ENCODE measurements around the gene ADGRV1.
"Not testable (repeated sequence)": the region's sequence is repeated elsewhere in the genome, so short reads cannot be mapped to it uniquely, and the experiment has no call there.

Gene ADGRV1

GRCh38 chr5:91011029-91011428, 452.4 kb downstream of the ADGRV1 start:
- TF ChIP-seq, protein P1, sequence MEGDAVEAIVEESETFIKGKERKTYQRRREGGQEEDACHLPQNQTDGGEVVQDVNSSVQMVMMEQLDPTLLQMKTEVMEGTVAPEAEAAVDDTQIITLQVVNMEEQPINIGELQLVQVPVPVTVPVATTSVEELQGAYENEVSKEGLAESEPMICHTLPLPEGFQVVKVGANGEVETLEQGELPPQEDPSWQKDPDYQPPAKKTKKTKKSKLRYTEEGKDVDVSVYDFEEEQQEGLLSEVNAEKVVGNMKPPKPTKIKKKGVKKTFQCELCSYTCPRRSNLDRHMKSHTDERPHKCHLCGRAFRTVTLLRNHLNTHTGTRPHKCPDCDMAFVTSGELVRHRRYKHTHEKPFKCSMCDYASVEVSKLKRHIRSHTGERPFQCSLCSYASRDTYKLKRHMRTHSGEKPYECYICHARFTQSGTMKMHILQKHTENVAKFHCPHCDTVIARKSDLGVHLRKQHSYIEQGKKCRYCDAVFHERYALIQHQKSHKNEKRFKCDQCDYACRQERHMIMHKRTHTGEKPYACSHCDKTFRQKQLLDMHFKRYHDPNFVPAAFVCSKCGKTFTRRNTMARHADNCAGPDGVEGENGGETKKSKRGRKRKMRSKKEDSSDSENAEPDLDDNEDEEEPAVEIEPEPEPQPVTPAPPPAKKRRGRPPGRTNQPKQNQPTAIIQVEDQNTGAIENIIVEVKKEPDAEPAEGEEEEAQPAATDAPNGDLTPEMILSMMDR (IDR thresholded peaks at IDR 0.05; ENCODE audit: low read depth, low read length, missing control alignments) = no peak
- H3K4me3 ChIP-seq (ENCODE audit: low read depth, low read length) = no peak overlapping the region
- in situ Hi-C loops (cut with HindIII; ENCODE audit: low sequenced_read_pairs) = no loop called here
- no peak for DNase-seq (ENCODE audit: low read depth)

DNA sequence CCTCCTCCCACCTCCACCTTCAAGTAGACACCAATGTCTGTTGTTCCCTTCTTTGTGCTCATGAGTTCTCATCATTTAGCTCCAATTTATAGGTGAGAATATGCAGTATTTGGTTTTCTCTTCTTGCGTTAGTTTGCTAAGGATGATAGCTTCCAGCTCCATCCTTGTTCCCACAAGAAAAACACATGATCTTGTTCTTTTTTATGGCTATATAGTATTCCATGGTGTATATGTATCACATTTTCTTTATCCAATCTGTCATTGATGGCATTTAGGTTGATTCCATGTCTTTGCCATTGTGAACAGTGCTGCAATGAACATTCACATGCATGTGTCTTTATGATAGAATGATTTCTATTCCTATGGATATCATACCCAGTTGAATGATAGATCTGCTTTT, 454.3 kb downstream of the ADGRV1 start:
- H3K4me3 ChIP-seq (ENCODE audit: low read depth, low read length); DNase-seq (ENCODE audit: low read depth); in situ Hi-C loops (cut with HindIII; ENCODE audit: low sequenced_read_pairs): not testable (repeated sequence)

DNA sequence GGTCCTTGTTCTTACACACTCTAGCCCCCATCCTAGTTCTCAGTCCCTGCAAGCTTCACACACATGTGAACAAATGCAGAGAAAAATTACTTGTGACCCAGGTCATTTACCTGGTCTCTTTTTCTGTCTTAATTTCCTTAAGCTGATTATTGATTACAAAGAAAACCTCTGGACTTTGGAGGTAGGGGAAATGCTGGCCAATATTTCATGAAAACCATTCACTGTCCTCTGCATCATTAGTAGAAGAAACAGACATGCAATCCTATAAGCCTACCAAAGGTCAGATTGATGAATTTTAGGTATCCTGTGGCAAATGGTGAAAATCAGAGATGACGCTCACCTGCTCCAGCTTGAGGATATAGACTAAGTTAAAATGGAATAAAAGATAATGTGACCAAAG, 457.7 kb downstream of the ADGRV1 start:
- TF ChIP-seq, protein P1 (IDR thresholded peaks at IDR 0.05; ENCODE audit: low read depth, low read length, missing control alignments) = no peak
- no peak for DNase-seq (ENCODE audit: low read depth)
- in situ Hi-C loops (cut with HindIII; ENCODE audit: low sequenced_read_pairs) = no loop called here
- H3K4me3 ChIP-seq (ENCODE audit: low read depth, low read length) = no peak overlapping the region

DNA sequence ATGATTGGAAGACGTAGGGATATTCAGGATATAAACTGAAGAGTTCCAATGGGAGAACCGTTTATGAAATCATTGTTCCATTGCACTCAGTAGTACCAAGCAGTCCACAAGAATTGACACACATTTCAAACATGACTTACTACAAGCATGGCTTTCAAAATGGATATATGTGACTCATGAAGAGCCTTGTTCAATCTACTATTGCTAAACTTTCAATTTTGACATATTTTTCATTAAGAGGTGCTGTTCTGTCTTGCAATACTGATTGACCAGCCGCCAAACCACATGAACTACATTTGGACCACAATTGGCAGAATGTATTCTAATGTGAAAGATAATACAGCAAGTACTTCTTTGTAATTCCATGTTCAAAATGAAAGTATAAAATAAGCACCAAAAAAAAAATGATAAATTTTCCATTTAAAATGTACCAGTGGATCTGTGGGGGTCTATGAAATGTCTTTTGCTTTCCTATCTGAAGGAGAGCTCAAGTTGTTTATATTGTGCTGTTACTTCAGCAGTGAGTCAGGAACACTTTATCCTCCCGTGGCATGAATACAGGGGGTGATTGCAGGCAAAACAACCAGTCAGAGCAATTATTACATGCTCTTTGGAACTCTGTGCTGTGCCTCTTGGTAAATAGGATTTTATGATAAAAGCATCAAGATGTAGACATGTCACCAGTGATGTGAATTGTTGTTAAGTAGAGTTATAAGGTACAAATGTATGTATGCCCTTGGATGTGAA, 458.5 kb downstream of the ADGRV1 start:
- H3K4me3 ChIP-seq (ENCODE audit: low read depth, low read length) = no peak overlapping the region
- DNase-seq (ENCODE audit: low read depth) = peak; percentile 23
- in situ Hi-C loops (cut with HindIII; ENCODE audit: low sequenced_read_pairs) = no loop called here
- TF ChIP-seq, protein P1 (IDR thresholded peaks at IDR 0.05; ENCODE audit: low read depth, low read length, missing control alignments) = no peak

- no peak for DNase-seq (ENCODE audit: low read depth)
- H3K4me3 ChIP-seq (ENCODE audit: low read depth, low read length) = no peak overlapping the region
- in situ Hi-C loops (cut with HindIII; ENCODE audit: low sequenced_read_pairs) = no loop called here
- TF ChIP-seq, protein P1 (IDR thresholded peaks at IDR 0.05; ENCODE audit: low read depth, low read length, missing control alignments) = no peak
Observed at GRCh38 chr5:91018200-91018599, 459.6 kb downstream of the ADGRV1 start.

- TF ChIP-seq, protein P1 (IDR thresholded peaks at IDR 0.05; ENCODE audit: low read depth, low read length, missing control alignments) = no peak
- in situ Hi-C loops (cut with HindIII; ENCODE audit: low sequenced_read_pairs) = no loop called here
- no peak for DNase-seq (ENCODE audit: low read depth)
Observed at GRCh38 chr5:91018712-91019371, 460.2 kb downstream of the ADGRV1 start.

More at GRCh38 chr5:91018712-91019371, 460.2 kb downstream of the ADGRV1 start:
- no peak overlapping the region for H3K4me3 ChIP-seq (ENCODE audit: low read depth, low read length)

Data from astrocyte of the cerebellum (primary cell).